Measurements from ENCODE around the gene ZFX. TPM values are rescaled to one million over a fixed set of nuclear protein-coding genes. Genes with fewer than 3 reads are reported as not detected.
A peak's percentile ranks its signal among the peaks of the same experiment; 100 is the strongest.

Gene ZFX
- total RNA-seq, 6 experiments from 2014 or later = 28.1 to 34.0 (median 32.9) TPM

DNA sequence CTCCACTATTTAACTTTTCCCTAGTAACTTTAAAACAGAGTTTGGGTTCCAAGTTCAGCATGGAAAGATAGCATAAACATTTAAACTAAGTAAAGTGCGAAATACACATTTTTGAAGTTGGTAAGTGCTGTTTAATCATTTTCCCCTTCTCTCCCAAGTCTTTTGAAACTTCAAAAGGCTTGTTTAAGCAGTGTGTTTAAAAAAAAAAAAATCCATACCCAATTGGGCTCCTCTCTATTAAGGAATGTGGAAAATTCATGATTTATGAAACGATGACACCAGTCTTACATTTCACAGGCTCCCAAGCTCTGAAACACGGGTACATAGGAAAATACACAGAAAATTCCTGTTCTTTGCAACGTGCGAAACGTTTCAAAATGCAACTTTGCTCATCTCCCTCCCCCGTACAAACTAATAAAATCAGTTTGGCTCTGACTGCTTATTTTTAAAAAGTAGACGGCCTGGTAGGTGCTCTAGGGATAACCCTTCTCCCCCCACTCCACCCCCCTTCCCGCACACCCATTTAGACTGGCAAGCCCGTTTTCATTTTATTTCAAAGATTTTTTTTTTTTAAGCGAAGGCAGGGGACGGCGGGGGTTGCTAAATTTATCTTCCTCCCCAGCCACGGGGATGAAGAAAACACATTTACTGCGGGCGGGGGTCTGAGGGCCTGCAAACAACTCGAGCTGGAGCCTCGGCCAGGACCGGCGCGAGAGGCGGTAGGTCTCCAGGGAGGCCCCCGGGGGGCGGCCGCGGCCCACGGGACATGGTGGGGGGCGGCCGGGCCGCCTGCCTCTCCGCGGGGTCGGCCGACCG lies 786 bp upstream of the ZFX start:
- peak overlapping the region; percentile 85 for H3K4me3 Mint-ChIP-seq
- TF ChIP-seq, protein P1, sequence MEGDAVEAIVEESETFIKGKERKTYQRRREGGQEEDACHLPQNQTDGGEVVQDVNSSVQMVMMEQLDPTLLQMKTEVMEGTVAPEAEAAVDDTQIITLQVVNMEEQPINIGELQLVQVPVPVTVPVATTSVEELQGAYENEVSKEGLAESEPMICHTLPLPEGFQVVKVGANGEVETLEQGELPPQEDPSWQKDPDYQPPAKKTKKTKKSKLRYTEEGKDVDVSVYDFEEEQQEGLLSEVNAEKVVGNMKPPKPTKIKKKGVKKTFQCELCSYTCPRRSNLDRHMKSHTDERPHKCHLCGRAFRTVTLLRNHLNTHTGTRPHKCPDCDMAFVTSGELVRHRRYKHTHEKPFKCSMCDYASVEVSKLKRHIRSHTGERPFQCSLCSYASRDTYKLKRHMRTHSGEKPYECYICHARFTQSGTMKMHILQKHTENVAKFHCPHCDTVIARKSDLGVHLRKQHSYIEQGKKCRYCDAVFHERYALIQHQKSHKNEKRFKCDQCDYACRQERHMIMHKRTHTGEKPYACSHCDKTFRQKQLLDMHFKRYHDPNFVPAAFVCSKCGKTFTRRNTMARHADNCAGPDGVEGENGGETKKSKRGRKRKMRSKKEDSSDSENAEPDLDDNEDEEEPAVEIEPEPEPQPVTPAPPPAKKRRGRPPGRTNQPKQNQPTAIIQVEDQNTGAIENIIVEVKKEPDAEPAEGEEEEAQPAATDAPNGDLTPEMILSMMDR (IDR thresholded peaks at IDR 0.05) = no peak
- H3K4me1 Mint-ChIP-seq (ENCODE audit: low read depth) = peaks cover 66% of the 10 kb centered on the region
- peaks cover 3% of the 10 kb centered on the region; the same call in 1 of the 2 replicates for H3K27me3 Mint-ChIP-seq (ENCODE audit: insufficient read depth)
- peak overlapping the region; percentile 94 for H3K27ac Mint-ChIP-seq
- DNase-seq = peak; percentile 51
- no peaks in the 10 kb centered on the region for H3K9me3 Mint-ChIP-seq
- H3K36me3 Mint-ChIP-seq (ENCODE audit: low read depth) = peaks cover 13% of the 10 kb centered on the region

DNA sequence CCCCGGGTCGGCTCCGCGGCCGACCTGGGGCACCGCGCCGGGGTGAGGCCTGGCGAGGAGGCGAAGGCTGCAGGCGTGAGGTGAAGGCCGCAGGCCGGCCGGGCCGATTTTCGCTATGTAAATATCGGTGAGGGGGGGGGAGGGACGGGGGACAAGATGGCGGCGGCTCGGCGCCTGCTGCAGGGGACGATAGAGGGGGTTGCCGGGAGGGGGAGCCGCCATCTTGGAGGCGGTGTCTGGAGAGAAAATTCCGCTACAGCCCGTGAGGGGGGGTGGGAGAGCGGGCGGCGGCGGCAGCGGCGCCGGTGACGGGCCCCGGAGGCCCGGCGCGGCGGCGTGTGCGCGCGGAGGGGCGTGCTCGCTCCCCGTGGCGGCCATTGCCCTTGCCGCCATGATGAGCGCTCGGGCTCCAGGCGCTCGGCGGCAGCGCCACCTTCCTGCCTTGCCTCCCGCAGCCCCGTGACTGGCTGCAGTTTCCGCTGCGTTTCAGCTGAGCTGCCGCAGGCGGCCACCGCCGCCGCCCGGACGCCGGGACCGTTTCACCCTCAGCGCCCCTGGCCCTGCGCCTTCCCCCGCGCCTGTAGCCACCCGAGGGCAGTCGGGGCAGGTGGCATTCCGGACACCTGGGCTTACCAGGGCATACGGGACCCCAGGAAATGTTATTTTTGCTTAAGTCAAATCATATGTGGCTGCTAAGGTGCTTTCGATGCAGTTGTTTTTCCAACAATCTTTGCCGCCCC lies 692 bp downstream of the ZFX start:
- no peaks in the 10 kb centered on the region for H3K9me3 Mint-ChIP-seq
- H3K4me3 Mint-ChIP-seq = peak overlapping the region; percentile 96
- TF ChIP-seq, protein P1 (IDR thresholded peaks at IDR 0.05) = peak; percentile 65
- peaks cover 73% of the 10 kb centered on the region for H3K4me1 Mint-ChIP-seq (ENCODE audit: low read depth)
- peak; percentile 71 for DNase-seq
- H3K27ac Mint-ChIP-seq = peak overlapping the region; percentile 78
- peaks cover 3% of the 10 kb centered on the region; the same call in 1 of the 2 replicates for H3K27me3 Mint-ChIP-seq (ENCODE audit: insufficient read depth)
- H3K36me3 Mint-ChIP-seq (ENCODE audit: low read depth) = peaks cover 13% of the 10 kb centered on the region

DNA sequence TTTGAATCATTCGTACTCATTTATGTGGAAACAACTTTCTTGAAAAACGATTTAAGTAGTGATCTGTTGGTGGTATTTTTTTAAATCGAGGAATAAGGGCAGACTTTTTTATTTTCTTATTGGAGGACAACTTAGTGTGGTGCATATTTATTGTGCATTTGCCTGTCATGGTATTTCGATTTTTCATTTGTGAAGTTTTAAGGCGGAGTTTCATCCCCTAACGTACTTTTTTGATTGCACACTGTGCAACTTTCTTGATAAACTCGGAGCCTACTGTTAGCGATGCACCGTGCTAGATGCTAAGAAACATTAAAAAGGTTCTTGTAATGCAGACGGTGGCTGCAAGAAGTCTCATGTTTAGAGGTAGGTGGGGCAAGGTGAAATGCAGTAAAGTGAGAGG lies 1.4 kb downstream of the ZFX start:
- peaks cover 3% of the 10 kb centered on the region; the same call in 1 of the 2 replicates for H3K27me3 Mint-ChIP-seq (ENCODE audit: insufficient read depth)
- TF ChIP-seq, protein P1 (IDR thresholded peaks at IDR 0.05) = no peak
- peak overlapping the region; percentile 78 for H3K27ac Mint-ChIP-seq

DNA sequence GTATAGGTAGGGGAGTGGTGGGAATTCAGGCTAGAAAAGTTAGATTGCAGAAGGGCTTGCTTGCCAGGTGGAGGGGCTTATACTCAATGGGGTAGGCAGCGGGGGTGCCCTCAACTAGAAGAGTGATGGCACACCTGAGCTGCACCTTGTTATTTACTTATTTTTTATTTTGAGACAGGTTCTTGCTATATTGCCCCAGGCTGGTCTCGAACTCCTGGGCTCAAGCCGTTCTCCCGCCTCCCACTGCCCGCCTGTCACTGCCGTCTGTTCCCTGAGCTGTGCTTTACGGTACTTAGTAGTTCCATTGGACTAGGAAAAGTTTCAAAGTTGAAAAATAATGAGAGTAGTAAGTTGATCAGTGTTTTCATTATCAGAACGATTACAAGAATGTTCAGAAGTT lies 2.0 kb downstream of the ZFX start:
- DNase-seq = no peak
- Mint-ChIP-seq H3K27ac (peak overlapping the region; percentile 78), H3K4me3 (peak overlapping the region; percentile 96), H3K4me1 (ENCODE audit: low read depth) (peaks cover 71% of the 10 kb centered on the region), H3K36me3 (ENCODE audit: low read depth) (peaks cover 13% of the 10 kb centered on the region), H3K27me3 (ENCODE audit: insufficient read depth) (peaks cover 3% of the 10 kb centered on the region; the same call in 1 of the 2 replicates), H3K9me3 (no peaks in the 10 kb centered on the region)
- TF ChIP-seq, protein P1 (IDR thresholded peaks at IDR 0.05) = no peak

More for the DNA sequence above, 1.4 kb downstream of the ZFX start:
- Mint-ChIP-seq H3K9me3 (no peaks in the 10 kb centered on the region), H3K4me1 (ENCODE audit: low read depth) (peaks cover 72% of the 10 kb centered on the region), H3K4me3 (peak overlapping the region; percentile 96), H3K36me3 (ENCODE audit: low read depth) (peaks cover 13% of the 10 kb centered on the region)
- DNase-seq = no peak

DNA sequence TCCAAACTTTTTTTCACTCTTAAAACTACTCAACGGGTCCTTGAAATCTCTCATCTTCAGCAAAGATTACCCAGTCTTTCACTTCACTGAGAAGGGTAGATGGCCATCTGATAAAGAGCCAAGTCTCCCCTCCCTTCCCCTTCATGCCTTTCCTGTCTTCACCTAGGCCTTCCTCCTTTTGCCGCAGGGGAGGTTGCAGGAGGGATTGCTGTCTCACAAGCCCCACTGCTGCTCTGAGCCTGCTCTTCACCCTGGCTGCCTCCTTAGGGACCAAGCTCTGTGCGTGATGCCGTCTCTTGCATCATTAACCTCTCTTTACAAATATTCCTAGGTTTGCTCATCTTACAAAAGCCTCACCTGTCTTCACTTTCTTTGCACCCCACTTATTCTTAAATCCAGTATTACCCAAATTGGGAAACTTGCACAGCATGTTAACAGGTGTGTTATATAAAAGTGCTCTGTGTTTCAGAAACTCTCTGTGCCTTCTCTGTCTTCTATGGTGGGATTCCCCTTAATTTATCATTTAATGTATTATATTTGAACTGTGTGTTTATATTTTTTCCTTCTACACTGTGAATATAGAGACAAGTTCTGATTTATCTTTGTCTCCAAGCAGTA lies 3.8 kb downstream of the ZFX start:
- H3K27ac Mint-ChIP-seq = peak overlapping the region; percentile 78
- TF ChIP-seq, protein P1 (IDR thresholded peaks at IDR 0.05) = no peak
- DNase-seq = no peak
- peaks cover 13% of the 10 kb centered on the region for H3K36me3 Mint-ChIP-seq (ENCODE audit: low read depth)
- peaks cover 61% of the 10 kb centered on the region for H3K4me1 Mint-ChIP-seq (ENCODE audit: low read depth)
- no peaks in the 10 kb centered on the region for H3K9me3 Mint-ChIP-seq
- H3K4me3 Mint-ChIP-seq = peak overlapping the region; percentile 96
- H3K27me3 Mint-ChIP-seq (ENCODE audit: insufficient read depth) = peaks cover 3% of the 10 kb centered on the region; the same call in 1 of the 2 replicates
